Measurements from ENCODE around the gene AURKAIP1.

The AURKAIP1 gene

DNA sequence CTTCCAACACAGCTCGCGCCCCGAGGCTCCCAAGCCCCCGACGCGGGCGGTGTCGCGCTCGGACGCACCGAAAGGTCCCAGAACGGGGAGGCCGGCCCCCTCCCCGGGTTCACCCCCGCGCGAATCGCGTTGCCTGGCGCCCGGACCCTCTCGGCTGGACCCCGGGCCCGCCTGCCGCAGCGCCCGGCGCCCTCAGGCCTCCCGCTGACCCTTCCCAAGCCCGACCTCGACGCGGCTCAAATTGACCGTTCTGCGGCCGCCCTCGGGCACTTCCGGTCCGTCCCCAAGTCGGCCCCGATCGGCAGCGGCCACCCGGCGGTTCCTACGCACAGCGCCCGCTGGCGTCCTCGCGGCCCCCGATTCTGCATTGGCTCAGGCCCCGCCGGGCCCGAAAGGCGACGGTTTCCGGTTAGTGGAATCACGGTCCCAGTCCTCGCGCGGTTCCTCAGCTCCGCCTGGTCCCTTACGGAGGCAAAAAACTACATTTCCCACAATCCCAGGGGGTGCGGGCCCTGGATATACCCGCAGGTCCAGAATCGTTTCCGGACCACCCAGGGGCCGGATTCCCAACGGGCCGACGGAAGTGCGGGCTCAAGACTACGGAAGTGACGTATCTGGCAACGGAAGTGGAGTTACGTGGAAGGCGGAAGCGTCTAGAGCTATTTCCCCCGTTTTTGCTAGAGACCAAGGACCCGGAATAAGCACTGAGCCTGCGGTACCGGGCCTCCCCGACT is at the start of gene AURKAIP1:
TSS of gene AURKAIP1 (minus strand) at position 279 of the 734 bp plus-strand sequence. CDS start 451 bp downstream, outside the sequence.
- peak within 1 kb of the TSS; percentile 85 for H3K4me3 ChIP-seq (ENCODE audit: low read depth, low read length)
- TF ChIP-seq, protein P1, sequence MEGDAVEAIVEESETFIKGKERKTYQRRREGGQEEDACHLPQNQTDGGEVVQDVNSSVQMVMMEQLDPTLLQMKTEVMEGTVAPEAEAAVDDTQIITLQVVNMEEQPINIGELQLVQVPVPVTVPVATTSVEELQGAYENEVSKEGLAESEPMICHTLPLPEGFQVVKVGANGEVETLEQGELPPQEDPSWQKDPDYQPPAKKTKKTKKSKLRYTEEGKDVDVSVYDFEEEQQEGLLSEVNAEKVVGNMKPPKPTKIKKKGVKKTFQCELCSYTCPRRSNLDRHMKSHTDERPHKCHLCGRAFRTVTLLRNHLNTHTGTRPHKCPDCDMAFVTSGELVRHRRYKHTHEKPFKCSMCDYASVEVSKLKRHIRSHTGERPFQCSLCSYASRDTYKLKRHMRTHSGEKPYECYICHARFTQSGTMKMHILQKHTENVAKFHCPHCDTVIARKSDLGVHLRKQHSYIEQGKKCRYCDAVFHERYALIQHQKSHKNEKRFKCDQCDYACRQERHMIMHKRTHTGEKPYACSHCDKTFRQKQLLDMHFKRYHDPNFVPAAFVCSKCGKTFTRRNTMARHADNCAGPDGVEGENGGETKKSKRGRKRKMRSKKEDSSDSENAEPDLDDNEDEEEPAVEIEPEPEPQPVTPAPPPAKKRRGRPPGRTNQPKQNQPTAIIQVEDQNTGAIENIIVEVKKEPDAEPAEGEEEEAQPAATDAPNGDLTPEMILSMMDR (conservative IDR thresholded peaks at IDR 0.05; ENCODE audit: low read depth, low read length) = peak; percentile 29
- peak; percentile 100 for DNase-seq (ENCODE audit: low read depth)

DNA sequence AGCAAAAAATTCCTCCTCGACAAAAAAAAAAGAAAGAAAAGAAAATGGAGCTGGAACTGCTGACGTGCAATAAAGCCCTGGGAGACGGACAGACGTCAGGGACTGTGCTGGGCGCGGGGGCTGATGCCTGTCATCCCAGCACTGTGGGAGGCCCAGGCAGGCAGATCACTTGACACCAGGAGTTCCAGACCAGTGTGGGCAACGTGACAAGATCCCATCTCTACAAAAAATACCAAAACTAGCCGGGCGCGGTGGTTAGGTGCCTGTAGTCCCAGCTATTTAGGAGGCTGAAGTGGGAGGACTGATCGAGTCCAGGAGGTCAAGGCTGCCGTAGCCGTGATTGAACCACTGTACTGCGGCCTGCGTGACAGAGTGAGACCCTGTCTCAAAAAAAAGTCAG is 49.7 kb upstream of the AURKAIP1 start:
- TF ChIP-seq, protein P1 (conservative IDR thresholded peaks at IDR 0.05; ENCODE audit: low read depth, low read length) = no peak
- no peak overlapping the region for H3K4me3 ChIP-seq (ENCODE audit: low read depth, low read length)
- DNase-seq (ENCODE audit: low read depth) = no peak

DNA sequence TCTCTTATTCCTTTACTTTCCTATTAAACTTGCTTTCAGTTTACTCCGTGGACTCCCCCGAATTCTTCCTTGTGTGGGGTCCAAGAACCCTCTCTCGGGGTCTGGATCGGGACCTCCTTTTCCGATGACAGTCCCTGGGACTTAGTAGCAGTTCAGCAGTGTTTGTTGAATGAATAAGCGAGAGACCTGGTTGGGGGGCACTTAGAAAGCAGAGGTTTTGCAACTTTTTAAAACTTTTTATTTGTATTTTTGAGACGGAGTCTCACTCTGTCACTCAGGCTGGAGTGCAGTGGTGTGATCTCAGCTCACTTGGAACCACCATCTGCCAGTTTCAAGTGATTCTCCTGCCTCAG is 48.2 kb upstream of the AURKAIP1 start:
- H3K4me3 ChIP-seq (ENCODE audit: low read depth, low read length) = no peak overlapping the region
- no peak for DNase-seq (ENCODE audit: low read depth)
- TF ChIP-seq, protein P1 (conservative IDR thresholded peaks at IDR 0.05; ENCODE audit: low read depth, low read length) = no peak

DNA sequence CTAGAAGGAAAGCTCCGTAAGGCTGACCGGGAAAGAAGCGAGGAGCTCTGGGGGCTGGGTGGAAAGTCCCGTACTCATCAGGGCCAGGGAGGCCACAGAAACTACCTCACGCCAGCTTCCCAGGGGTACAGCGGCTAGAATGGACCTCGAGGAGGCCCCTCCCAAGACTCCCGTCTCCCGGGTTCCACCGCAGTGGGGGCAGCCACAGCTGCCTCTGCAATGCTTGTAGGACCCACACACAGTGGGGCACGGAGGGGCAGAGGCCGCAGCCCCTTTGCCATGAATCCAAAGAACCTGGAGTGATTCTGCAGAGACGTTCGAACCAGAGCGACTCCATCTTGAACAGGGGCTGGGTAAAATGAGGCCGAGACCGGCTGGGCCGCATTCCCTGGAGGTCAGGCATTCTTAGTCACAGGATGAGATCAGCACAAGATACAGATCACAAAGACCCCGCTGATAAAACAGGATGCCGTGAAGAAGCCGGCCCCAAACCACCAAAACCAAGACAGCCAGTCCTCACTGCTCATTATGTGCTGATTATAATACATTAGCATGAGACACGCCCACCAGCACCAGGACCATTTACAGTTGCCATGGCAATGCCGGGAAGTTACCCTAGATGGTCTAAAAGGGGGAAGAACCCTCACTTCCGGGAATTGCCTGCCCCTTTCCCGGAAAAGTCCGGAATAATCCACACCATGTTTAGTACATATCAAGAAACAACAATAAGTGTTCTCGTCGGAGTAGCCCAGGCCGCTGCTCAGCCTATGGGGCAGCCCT is 47.6 kb upstream of the AURKAIP1 start:
- DNase-seq (ENCODE audit: low read depth) = no peak
- TF ChIP-seq, protein P1 (conservative IDR thresholded peaks at IDR 0.05; ENCODE audit: low read depth, low read length) = no peak

DNA sequence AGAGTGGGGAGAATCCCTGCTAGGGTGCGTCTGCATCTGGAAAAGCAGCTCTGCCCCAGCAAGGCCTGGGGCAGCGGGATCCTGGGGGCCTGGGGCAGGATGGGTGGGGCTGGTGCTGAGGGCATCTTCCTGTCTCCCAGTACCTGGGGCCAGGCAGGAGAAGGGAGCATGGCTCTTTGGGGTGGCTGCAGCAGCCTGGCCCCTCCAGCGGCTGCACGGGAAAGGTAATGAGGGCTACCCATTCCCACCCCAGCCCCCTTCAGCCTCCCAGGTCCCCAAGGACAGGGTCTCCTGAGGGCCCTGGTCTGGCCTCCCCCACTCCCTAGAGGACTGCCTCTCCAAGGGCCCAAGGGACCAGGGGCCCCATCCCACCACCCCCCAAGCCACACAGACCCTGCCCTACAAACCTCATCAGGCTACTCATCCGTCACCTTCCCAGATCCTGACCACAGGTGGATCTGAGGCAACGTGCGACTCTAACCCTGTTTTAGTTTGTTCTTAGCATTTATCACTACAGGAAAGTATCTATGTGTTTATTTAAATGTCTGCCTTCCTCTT is 47.0 kb upstream of the AURKAIP1 start:
- H3K4me3 ChIP-seq (ENCODE audit: low read depth, low read length) = no peak overlapping the region
- TF ChIP-seq, protein P1 (conservative IDR thresholded peaks at IDR 0.05; ENCODE audit: low read depth, low read length) = no peak
- DNase-seq (ENCODE audit: low read depth) = no peak

More for the DNA sequence above, 47.6 kb upstream of the AURKAIP1 start:
- H3K4me3 ChIP-seq (ENCODE audit: low read depth, low read length) = no peak overlapping the region

DNA sequence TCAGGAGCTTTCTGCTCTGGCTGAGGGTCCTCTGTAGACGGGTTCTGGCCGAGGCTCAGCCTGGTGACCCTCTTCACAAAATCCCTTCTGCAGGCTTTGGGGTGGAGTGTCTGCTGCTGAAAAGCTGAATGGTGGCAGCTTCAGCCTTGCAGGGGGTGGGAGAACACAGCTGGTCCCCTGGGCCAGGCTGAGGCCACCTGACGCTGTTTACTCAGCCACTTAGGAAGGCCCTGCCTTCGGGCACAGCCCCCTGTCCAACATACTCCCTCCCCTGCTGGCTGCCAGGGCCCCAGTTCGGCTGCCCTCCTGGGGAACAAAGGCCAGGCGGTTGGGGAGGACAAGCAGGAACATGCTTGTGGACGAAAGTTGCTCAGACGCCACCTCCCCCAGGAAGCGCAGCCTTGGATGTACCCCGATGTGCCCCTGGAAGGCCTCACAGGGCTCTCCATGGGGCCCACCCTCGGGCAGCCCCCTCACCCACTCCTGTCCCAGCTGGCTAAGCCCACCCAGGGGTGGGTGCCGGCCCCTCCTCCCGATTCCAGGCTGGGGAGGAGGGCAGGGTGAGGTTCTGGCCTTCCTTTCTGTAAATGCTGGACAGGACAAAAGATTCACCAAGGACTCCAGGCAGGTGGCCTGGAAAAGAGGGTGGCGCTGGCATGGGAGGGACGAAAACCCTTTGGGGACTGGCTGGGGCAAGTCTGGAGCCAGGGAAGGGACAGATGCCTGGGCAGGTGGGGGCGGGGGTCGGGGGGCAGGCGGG is 46.3 kb upstream of the AURKAIP1 start, which contains the start of gene ANKRD65:
TSS of gene ANKRD65 (minus strand) at position 130 of the 760 bp plus-strand sequence. CDS start 271 bp downstream, outside the sequence.
- H3K4me3 ChIP-seq (ENCODE audit: low read depth, low read length) = no peak within 1 kb of the TSS
- TF ChIP-seq, protein P1 (conservative IDR thresholded peaks at IDR 0.05; ENCODE audit: low read depth, low read length) = no peak
- no peak for DNase-seq (ENCODE audit: low read depth)
